Body of pancreas (tissue), 4 donors: ENCODE measurements around the gene BORCS8.

Experiments used
- CTCF ChIP-seq, 7 experiments: fragments of 450-650 bp in 4 of 7; fragments of 200-600 bp in 3 of 7; sonication (generic) in 3 of 7; IDR thresholded peaks; one replicate each; pipeline ENCODE4 v1.5.1; 2016 to 2019; ENCODE audit warnings: antibody characterized with exemption in 7 of 7
- POLR2A ChIP-seq, 3 donors: fragments of 450-650 bp; IDR thresholded peaks; one replicate each; pipeline ENCODE4 v1.6.1; 2016; ENCODE audit warnings: antibody characterized with exemption in 3 of 3, mild to moderate bottlenecking in 2 of 3

- TF ChIP-seq CTCF (IDR thresholded peaks at IDR 0.05): no peak
- no peak for TF ChIP-seq POLR2A (IDR thresholded peaks at IDR 0.05)
Measured at GRCh38 chr19:19202707-19203011, 10.7 kb upstream of the BORCS8 start.
